ENCODE measurements around the gene LDHB.

The LDHB gene

DNA sequence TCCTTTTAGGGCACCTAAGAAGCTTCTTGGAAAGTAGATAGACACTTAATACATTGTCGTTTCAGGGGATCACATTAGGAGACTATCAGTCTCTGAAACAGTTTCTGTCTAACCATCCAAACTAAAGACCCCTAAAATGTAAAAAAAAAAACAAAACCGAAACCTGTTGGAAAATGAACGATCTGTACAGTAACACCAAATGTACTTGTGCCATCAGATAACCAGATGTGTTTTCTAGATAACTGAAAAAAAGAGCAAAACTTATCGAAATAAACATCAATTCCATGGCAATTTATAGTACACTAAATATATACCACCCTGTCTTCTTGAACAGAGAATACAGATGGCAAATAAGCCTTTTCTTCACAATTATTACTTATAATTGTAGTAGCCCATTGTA is 2.1 kb downstream of the LDHB start:
- TF ChIP-seq EZH2 (IDR thresholded peaks at IDR 0.05; ENCODE audit: borderline replicate concordance, low read depth, low read length, severe bottlenecking) = no peak
- TF ChIP-seq, protein P1, sequence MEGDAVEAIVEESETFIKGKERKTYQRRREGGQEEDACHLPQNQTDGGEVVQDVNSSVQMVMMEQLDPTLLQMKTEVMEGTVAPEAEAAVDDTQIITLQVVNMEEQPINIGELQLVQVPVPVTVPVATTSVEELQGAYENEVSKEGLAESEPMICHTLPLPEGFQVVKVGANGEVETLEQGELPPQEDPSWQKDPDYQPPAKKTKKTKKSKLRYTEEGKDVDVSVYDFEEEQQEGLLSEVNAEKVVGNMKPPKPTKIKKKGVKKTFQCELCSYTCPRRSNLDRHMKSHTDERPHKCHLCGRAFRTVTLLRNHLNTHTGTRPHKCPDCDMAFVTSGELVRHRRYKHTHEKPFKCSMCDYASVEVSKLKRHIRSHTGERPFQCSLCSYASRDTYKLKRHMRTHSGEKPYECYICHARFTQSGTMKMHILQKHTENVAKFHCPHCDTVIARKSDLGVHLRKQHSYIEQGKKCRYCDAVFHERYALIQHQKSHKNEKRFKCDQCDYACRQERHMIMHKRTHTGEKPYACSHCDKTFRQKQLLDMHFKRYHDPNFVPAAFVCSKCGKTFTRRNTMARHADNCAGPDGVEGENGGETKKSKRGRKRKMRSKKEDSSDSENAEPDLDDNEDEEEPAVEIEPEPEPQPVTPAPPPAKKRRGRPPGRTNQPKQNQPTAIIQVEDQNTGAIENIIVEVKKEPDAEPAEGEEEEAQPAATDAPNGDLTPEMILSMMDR (IDR thresholded peaks at IDR 0.05; ENCODE audit: borderline replicate concordance, extremely low read depth, low read length, poor library complexity, severe bottlenecking) = no peak
- Histone ChIP-seq H3K9ac (ENCODE audit: low read depth, low read length) (peak overlapping the region; percentile 77), H3K27me3 (ENCODE audit: insufficient read depth, low read length, poor library complexity) (peaks cover 12% of the 10 kb centered on the region), H3K4me2 (ENCODE audit: insufficient read depth, low read length) (peak overlapping the region; percentile 74), H4K20me1 (ENCODE audit: insufficient read depth, low read length) (peaks cover 57% of the 10 kb centered on the region; the same call in 1 of the 2 replicates), H2AFZ (ENCODE audit: low read depth, low read length) (no peak overlapping the region), H3K27ac (ENCODE audit: low read length) (peak overlapping the region; percentile 89), H3K4me3 (ENCODE audit: low read depth in 1 of 2, low read length in 2 of 2) (peak overlapping the region; percentile 54 to 90; a peak in 2 of 4 replicates), H3K36me3 (ENCODE audit: insufficient read depth, low read length) (peaks cover 51% of the 10 kb centered on the region), H3K9me3 (ENCODE audit: insufficient read depth, low read length, severe bottlenecking) (no peaks in the 10 kb centered on the region), H3K4me1 (ENCODE audit: insufficient read depth, low read length) (peaks cover 60% of the 10 kb centered on the region), H3K79me2 (ENCODE audit: insufficient read depth, low read length) (peaks cover 70% of the 10 kb centered on the region)
- ATAC-seq (ENCODE audit: insufficient read depth, low read depth) = no peak
- DNase-seq = no peak

DNA sequence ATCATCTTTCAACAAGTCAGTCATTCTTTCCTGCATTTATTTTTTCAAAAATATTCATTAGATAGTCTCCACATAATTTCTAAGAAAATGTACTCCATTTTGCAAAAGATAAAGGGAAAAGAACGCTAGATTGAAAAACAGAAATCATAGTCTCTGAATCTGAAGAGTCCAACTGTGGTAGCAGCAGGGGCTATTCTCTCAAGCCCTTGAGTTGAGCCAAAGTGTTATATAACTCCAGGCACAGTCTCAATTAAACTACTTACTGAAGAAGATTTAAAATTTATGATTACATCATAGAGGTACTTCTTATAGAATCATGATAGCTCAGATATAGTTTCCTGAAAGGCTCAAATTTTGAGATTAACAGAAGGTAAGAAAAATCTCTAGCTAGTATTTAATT is 5.8 kb downstream of the LDHB start:
- Histone ChIP-seq H3K9ac (ENCODE audit: low read depth, low read length) (no peak overlapping the region), H3K9me3 (ENCODE audit: insufficient read depth, low read length, severe bottlenecking) (no peaks in the 10 kb centered on the region), H3K4me2 (ENCODE audit: insufficient read depth, low read length) (peak overlapping the region; percentile 31; the same call in 1 of the 2 replicates), H4K20me1 (ENCODE audit: insufficient read depth, low read length) (peaks cover 74% of the 10 kb centered on the region), H3K79me2 (ENCODE audit: insufficient read depth, low read length) (peaks cover 96% of the 10 kb centered on the region), H3K27ac (ENCODE audit: low read length) (no peak overlapping the region), H2AFZ (ENCODE audit: low read depth, low read length) (no peak overlapping the region), H3K36me3 (ENCODE audit: insufficient read depth, low read length) (peaks cover 86% of the 10 kb centered on the region), H3K27me3 (ENCODE audit: insufficient read depth, low read length, poor library complexity) (no peaks in the 10 kb centered on the region), H3K4me1 (ENCODE audit: insufficient read depth, low read length) (peaks cover 59% of the 10 kb centered on the region), H3K4me3 (ENCODE audit: low read depth in 1 of 2, low read length in 2 of 2) (no peak overlapping the region)
- ATAC-seq (ENCODE audit: insufficient read depth, low read depth) (no peak), DNase-seq (no peak)
- TF ChIP-seq EZH2 (IDR thresholded peaks at IDR 0.05; ENCODE audit: borderline replicate concordance, low read depth, low read length, severe bottlenecking) = no peak
- TF ChIP-seq, protein P1 (IDR thresholded peaks at IDR 0.05; ENCODE audit: borderline replicate concordance, extremely low read depth, low read length, poor library complexity, severe bottlenecking) = no peak

DNA sequence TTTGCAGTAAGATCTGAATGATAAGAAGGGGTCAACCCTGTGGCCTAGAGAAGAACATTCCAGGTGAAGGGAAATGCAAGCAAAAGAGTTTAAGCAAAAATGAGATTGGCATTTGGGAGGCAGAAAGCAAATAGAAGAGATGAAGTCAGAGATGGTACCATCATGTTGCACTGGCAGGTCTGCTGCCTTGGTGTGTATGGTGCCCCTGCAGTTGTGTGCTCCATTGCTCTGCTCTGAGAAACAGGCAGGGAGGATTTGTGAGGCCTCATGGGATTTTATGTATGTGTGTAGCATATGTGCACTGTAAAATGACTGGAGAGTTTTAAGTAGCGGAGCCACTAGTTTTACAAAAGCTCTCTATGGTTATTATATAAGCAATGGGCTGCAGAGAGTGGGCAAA is 6.6 kb downstream of the LDHB start:
- DNase-seq = no peak
- Histone ChIP-seq H3K9me3 (ENCODE audit: insufficient read depth, low read length, severe bottlenecking) (no peaks in the 10 kb centered on the region), H2AFZ (ENCODE audit: low read depth, low read length) (no peak overlapping the region), H3K9ac (ENCODE audit: low read depth, low read length) (no peak overlapping the region), H3K27ac (ENCODE audit: low read length) (no peak overlapping the region), H4K20me1 (ENCODE audit: insufficient read depth, low read length) (peaks cover 70% of the 10 kb centered on the region), H3K79me2 (ENCODE audit: insufficient read depth, low read length) (peaks cover 92% of the 10 kb centered on the region), H3K36me3 (ENCODE audit: insufficient read depth, low read length) (peaks cover 94% of the 10 kb centered on the region), H3K27me3 (ENCODE audit: insufficient read depth, low read length, poor library complexity) (no peaks in the 10 kb centered on the region), H3K4me1 (ENCODE audit: insufficient read depth, low read length) (peaks cover 55% of the 10 kb centered on the region), H3K4me2 (ENCODE audit: insufficient read depth, low read length) (peak overlapping the region; percentile 41; the same call in 1 of the 2 replicates), H3K4me3 (ENCODE audit: low read depth in 1 of 2, low read length in 2 of 2) (0 out of 4 replicates have a peak overlapping the region, but pooled peaks of 1 of the 2 experiments have one; percentile 10)
- ATAC-seq (ENCODE audit: insufficient read depth, low read depth) = no peak
- TF ChIP-seq, protein P1 (IDR thresholded peaks at IDR 0.05; ENCODE audit: borderline replicate concordance, extremely low read depth, low read length, poor library complexity, severe bottlenecking) = no peak
- TF ChIP-seq EZH2 (IDR thresholded peaks at IDR 0.05; ENCODE audit: borderline replicate concordance, low read depth, low read length, severe bottlenecking) = no peak

Measured in DND-41 (cell line).